ENCODE results near the gene WASHC2C. TPM values are rescaled to one million over a fixed set of nuclear protein-coding genes. Genes with fewer than 3 reads are reported as not detected.

WASHC2C gene
- total RNA-seq, 1 experiment from 2014 or later = 73.6 TPM

GRCh38 chr10:45817130-45817859 lies 90.2 kb downstream of the WASHC2C start:
- no peaks in the 10 kb centered on the region for H3K4me1 ChIP-seq (ENCODE audit: control insufficient read depth, insufficient read depth, low read length)
- H3K27ac ChIP-seq (ENCODE audit: low read length) = no peak overlapping the region
- intact Hi-C loops (cut with micrococcal nuclease; ENCODE audit: unreplicated experiment) (no loop called here), in situ Hi-C loops (cut with HindIII; ENCODE audit: low pct_unique_long_range_greater_than_20kb, low sequenced_read_pairs) (no loop called here)
- no peaks in the 10 kb centered on the region for H3K27me3 ChIP-seq (ENCODE audit: control insufficient read depth, insufficient read depth, low read length)
- no peak for DNase-seq (ENCODE audit: low read depth, low spot score)
- TF ChIP-seq CTCF (IDR thresholded peaks at IDR 0.05) (no peak), REST (IDR thresholded peaks at IDR 0.05; ENCODE audit: insufficient read depth in 1 of 2, low read depth in 2 of 2, low read length in 1 of 2) (no peak)
- no peaks in the 10 kb centered on the region for H3K9me3 ChIP-seq (ENCODE audit: control insufficient read depth, insufficient read depth, low read depth, low read length)
- no TSS peak for BruUV-seq (replicated peaks)
- no peak overlapping the region for H3K4me3 ChIP-seq (ENCODE audit: low read depth in 2 of 2, low read length in 2 of 2)
- ChIA-PET POLR2A (no interaction called here), CTCF (no interaction called here)
- no peak for ATAC-seq
- no peaks in the 10 kb centered on the region for H3K36me3 ChIP-seq (ENCODE audit: control insufficient read depth, insufficient read depth, low read length)

GRCh38 chr10:45817912-45818311 lies 90.8 kb downstream of the WASHC2C start:
- in situ Hi-C loops (cut with HindIII; ENCODE audit: low pct_unique_long_range_greater_than_20kb, low sequenced_read_pairs) = no loop called here
- TF ChIP-seq SIN3A (IDR thresholded peaks at IDR 0.05; ENCODE audit: borderline replicate concordance, insufficient read depth, low read depth, low read length) = no peak
- TF ChIP-seq REST (IDR thresholded peaks at IDR 0.05; ENCODE audit: insufficient read depth in 1 of 2, low read depth in 2 of 2, low read length in 1 of 2) = no peak
- no peak for TF ChIP-seq POLR2AphosphoS5 (IDR thresholded peaks at IDR 0.05; ENCODE audit: low read depth, low read length)
- TF ChIP-seq CTCF (IDR thresholded peaks at IDR 0.05) = no peak
- ATAC-seq (no peak), DNase-seq (ENCODE audit: low read depth, low spot score) (no peak)
- no TSS peak for BruUV-seq (replicated peaks)
- Histone ChIP-seq H3K36me3 (ENCODE audit: control insufficient read depth, insufficient read depth, low read length) (no peaks in the 10 kb centered on the region), H3K27me3 (ENCODE audit: control insufficient read depth, insufficient read depth, low read length) (no peaks in the 10 kb centered on the region), H3K27ac (ENCODE audit: low read length) (no peak overlapping the region), H3K9me3 (ENCODE audit: control insufficient read depth, insufficient read depth, low read depth, low read length) (no peaks in the 10 kb centered on the region), H3K4me1 (ENCODE audit: control insufficient read depth, insufficient read depth, low read length) (no peaks in the 10 kb centered on the region), H3K4me3 (ENCODE audit: low read depth in 2 of 2, low read length in 2 of 2) (no peak overlapping the region)
- intact Hi-C loops (cut with micrococcal nuclease; ENCODE audit: unreplicated experiment) = no loop called here
- ChIA-PET POLR2A (no interaction called here), CTCF (no interaction called here)
